HL-60/S4 (cell line): ENCODE measurements around the gene SEC61G.

Experiments used
- in situ Hi-C: fragments of 300-500 bp; cut with MboI; formaldehyde crosslinking; loops from 2 replicates; pipeline ENCODE4 v1.14.3; 2022; ENCODE audit warnings: low sequenced_read_pairs

The SEC61G gene

DNA sequence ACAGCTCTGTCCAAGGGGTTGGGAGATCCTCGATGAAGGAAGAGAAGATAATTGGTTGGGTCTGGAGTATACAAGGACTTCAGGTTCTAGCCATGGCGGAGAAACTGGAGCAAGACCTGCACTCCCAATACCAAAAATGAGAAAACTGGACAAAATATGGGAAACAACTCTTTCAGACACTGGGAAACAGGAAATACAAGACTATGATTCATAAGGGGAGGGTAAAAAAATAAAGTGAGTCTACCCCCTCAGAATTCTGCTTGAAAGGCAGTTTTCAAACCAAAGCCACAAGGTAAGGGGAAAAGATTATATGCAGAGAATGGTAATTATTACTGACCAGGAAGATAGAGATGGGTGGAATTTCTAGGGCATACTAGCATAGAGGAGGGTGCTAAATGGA lies 10.2 kb upstream of the SEC61G start:
- in situ Hi-C loops = loop anchor here (25.0 kb wide), 2 partner anchors 493 to 643 kb away; no protein-coding TSS in a partner anchor

DNA sequence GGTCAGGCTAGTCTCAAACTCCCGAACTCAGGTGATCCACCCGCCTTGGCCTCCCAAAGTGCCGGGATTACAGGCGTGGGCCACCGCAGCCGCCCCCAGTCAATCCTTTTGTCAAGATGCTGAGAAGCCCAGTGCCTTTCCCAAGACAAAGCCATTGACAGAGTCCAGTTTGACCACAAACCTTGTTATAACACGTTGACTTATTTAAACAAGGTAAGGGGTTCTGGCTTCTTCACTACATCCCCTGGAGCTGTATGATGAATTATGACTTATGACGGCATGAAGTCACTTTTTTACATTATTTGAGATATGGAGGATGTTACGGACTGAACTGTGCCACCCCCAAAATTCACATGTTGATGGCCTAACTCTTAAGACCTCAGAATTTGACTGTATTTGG lies 5.8 kb upstream of the SEC61G start:
- in situ Hi-C loops = loop anchor here (25.0 kb wide), 2 partner anchors 497 to 647 kb away; no protein-coding TSS in a partner anchor

DNA sequence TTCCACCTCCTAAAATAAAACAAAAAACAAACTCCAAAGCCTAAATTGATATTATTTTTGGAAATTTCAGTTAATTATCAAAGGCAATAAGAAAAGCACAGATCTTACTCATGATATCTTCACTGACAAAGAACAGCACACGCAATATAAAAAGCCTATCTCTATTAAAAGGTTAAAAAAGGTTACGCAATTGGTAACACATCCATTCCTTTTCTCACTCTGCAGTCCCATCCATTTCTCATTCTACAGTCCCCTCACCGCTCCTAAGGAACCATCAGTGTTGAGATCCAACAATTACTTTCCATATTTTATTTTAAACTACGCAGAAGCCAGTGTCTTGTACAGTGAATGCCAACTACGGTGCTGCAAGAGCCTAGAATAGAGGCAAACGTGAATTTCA lies 1.3 kb downstream of the SEC61G start:
- in situ Hi-C loops = loop anchor here (25.0 kb wide), 2 partner anchors 505 to 655 kb away; no protein-coding TSS in a partner anchor

- in situ Hi-C loops = no loop called here
Observed at GRCh38 chr7:54749200-54749599, 9.8 kb downstream of the SEC61G start.

GRCh38 chr7:54747234-54747633 lies 11.8 kb downstream of the SEC61G start:
- in situ Hi-C loops = no loop called here

DNA sequence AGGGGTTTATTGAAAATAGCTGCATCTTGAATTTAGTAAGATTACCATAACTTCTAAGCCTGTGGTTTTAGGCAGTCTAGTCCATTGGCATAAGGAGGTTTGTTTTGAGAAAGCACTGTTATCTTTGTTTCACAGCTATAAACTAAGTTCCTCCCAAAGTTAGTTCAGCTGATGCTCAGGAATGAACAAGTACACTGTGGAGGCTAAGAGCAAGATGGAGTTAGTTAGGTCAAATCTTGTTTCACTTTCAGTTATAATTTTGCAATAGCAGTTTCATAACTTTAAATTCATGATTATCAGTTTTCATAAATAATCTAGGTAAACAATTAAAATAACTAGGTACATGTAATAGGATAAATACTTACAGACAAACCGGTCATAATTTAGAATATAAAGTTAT lies 15.4 kb downstream of the SEC61G start:
- in situ Hi-C loops = no loop called here

- in situ Hi-C loops = no loop called here
Observed at GRCh38 chr7:54738737-54739136, 20.3 kb downstream of the SEC61G start.

DNA sequence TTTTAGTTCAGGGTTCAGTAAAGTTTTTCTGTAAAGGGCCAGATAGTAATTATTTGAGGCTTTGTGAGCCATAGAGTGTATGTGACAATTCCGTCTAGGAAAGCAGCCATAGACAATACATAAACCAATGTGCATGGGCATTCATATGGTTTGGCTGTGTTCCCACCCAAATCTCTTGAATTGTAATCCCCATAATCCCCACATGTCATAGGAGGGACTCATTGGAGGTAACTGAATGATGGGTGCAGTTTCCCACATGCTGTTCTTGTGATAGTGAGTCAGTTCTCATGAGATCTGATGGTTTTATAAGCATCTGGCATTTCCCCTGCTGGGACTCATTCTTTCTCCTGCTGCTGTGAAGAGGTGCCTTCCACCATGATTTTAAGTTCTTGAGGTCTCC lies 29.9 kb downstream of the SEC61G start:
- in situ Hi-C loops = no loop called here

GRCh38 chr7:54728411-54728810 lies 30.6 kb downstream of the SEC61G start:
- in situ Hi-C loops = no loop called here

- in situ Hi-C loops = no loop called here
Observed at GRCh38 chr7:54725255-54725654, 33.8 kb downstream of the SEC61G start.

DNA sequence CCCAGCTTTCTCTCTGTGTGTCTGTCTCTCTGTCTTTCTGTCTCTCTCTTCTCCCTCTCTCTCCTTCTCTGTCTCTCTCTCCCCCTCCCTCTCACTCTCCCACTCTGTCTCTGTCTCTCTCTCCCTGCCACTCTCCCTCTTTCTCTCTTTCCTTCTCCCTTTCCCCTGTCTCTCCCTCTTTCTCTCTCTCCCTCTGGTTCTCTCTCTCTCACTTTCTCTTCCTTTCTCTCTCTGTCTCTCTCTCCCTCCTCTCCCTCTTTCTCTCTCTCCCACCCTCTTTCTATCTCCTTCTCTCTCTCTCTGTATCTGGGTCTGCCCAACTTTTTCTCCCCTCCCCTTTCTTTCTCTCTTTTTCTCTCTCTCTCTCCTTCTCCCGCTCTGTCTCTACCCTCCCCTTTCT lies 36.5 kb downstream of the SEC61G start:
- in situ Hi-C loops = no loop called here

DNA sequence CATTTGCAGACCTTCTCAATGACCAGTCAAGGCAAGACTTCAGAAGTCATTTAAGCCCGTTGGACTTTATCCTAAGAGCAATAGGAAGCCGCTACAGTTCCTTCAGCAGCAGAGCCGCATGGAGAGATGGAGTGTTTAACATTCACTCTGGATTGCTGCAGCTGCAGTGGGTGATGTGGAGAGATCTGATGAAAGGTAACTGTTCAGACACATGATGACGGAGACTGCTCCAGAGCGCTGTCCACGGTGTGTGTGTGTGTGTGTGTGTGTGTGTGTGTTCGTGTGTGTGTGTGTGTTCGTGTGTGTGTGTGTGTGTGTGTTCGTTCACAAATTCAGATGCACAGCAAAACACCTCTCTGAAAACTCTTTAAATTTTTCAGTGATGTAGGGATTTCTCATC lies 37.0 kb downstream of the SEC61G start:
- in situ Hi-C loops = no loop called here

DNA sequence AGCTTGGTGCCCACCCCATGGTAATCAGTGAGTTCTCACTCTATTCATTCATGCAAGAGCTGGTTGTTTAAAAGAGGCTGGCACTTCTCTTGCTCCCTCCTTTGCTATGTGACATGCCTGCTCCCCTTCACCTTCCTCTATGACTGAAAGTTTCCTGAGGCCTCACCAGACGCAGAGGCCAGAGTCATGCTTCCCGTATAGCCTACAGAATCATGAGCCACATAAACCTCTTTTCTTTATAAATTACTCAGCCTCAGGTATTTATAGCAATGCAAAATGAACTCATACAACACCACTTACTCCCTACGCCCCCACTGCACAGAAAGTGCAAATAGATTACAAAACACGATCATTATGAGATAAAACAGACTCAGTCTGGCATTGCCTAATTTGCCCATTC lies 39.0 kb downstream of the SEC61G start:
- in situ Hi-C loops = no loop called here

DNA sequence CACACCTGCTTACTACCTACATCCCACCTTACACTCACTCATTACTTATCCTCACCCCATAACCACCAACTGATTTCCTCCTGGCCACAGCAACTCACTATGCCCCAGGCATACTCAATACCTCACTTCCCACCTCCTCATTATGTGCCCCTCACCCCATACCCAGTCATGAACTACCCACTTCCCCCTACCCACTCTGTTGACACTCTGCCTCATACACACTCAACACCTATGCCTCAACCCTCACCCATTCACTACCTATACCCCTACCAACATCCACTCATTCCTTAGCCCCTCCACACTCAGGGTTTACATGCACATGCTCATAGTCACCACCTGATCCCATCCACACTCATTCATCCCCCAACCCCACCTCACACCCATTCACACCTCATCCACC lies 39.6 kb downstream of the SEC61G start:
- in situ Hi-C loops = no loop called here

DNA sequence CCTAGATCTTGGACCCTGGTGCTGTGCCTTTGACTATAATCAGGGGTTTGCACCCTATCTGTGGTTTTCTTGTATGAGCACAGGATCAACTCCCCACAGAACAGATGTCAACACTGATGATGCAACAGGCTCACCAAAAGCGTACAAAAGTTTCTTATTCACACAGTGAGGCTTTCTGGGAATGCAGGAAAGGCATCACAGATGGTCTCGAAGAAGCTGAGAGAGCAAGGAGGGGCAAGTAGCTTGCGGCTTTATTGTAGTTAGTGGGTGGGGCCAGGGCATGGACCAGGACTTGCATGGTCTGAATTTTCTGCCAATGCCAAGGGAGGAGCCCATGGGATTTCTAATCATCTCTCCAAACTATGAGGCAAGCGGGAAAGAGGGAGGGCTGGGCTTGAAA lies 46.2 kb downstream of the SEC61G start:
- in situ Hi-C loops = no loop called here

- in situ Hi-C loops = no loop called here
Observed at GRCh38 chr7:54711900-54712595, 47.0 kb downstream of the SEC61G start.

GRCh38 chr7:54709283-54709682 lies 49.7 kb downstream of the SEC61G start:
- in situ Hi-C loops = no loop called here

DNA sequence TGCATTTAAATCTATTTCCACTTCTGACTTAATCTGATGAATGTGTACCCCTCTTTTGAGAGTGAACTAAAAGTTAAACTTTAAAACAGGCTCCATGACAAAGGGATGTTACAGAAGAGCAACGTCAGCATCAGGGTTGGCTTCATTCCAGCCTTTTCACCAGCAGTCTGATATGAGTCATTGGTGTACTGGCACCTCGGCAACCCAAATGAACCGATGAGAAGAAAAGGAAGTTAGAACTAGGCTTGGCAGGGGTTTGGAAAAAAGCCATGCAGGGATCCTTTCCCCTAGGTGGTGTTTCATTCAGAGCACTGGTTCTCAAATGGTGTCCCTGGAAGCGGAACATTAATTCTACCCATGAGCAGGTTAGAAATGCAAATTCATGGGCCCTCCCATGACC lies 53.6 kb downstream of the SEC61G start:
- in situ Hi-C loops = no loop called here

GRCh38 chr7:54704851-54705250 lies 54.2 kb downstream of the SEC61G start:
- in situ Hi-C loops = no loop called here
